A673 (cell line): ENCODE results near the gene BBS10.
"Not testable (repeated sequence)": the region's sequence is repeated elsewhere in the genome, so short reads cannot be mapped to it uniquely, and the experiment has no call there.

Experiments
- CTCF ChIP-seq: fragments of 300-800, 200-600 bp; sonication (generic); conservative IDR thresholded peaks from 2 replicates; pipeline ENCODE4 v1.5.1; 2017; ENCODE audit warnings: low read depth, mild to moderate bottlenecking, antibody characterized with exemption, low read length, moderate library complexity, mixed read lengths
- EZH2 ChIP-seq: fragments of 200-600 bp; sonication (generic); IDR thresholded peaks from 2 replicates; pipeline ENCODE4 v1.6.1; 2017; ENCODE audit warnings: borderline replicate concordance, low read depth, mild to moderate bottlenecking, mixed read lengths, antibody characterized with exemption, low read length; ENCODE audit not compliant: poor library complexity, severe bottlenecking

DNA sequence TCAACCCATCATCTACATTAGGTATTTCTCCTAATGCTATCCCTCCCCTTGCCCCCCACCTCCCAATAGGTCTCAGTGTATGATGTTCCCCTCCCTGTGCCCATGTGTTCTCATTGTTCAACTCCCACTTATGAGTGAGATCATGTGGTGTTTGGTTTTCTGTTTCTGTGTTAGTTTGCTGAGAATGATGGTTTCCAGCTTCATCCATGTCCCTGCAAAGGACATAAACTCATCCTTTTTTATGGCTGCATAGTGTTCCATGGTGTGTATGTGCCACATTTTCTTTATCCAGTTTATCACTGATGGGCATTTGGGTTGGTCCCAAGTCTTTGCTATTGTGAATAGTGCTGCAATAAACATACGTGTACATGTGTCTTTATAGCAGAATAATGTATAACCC is 28.7 kb upstream of the BBS10 start:
- TF ChIP-seq CTCF, EZH2: not testable (repeated sequence)
